Stimulated activated memory B cell treated with anti-CD40 and anti-IgM and Interleukin-4, amounts not matched to agents 10 μg/mL and 1 μg/mL and 100 μg/mL, for 72 hours (primary cell): Measurements from ENCODE around the gene CDCA5.

Source experiments
- ATAC-seq: fragments of 150-1000 bp; cut with Tn5 transposase; 2 replicates; pipeline ENCODE4 v1.10.0; 2021
- H3K27ac Mint-ChIP-seq: one replicate; pipeline ENCODE4 v1.8.0; 2022; ENCODE audit warnings: mild to moderate bottlenecking, mixed read lengths
- H3K27me3 Mint-ChIP-seq: one replicate; pipeline ENCODE4 v1.8.0; 2022; ENCODE audit warnings: mixed read lengths
- H3K36me3 Mint-ChIP-seq: one replicate; pipeline ENCODE4 v1.8.0; 2022; ENCODE audit warnings: mixed read lengths
- H3K4me1 Mint-ChIP-seq: one replicate; pipeline ENCODE4 v1.8.0; 2022; ENCODE audit warnings: mixed read lengths
- H3K4me3 Mint-ChIP-seq: one replicate; pipeline ENCODE4 v1.8.0; 2022; ENCODE audit warnings: mild to moderate bottlenecking, moderate library complexity, mixed read lengths
- H3K9me3 Mint-ChIP-seq: one replicate; pipeline ENCODE4 v1.8.0; 2022; ENCODE audit warnings: mixed read lengths

CDCA5 gene

GRCh38 chr11:65032216-65032615 lies 51.6 kb downstream of the CDCA5 start:
- no peak for ATAC-seq
- Mint-ChIP-seq H3K4me3 (no peak overlapping the region), H3K9me3 (no peaks in the 10 kb centered on the region), H3K4me1 (peaks cover 17% of the 10 kb centered on the region), H3K27ac (no peak overlapping the region), H3K36me3 (peaks cover 13% of the 10 kb centered on the region), H3K27me3 (no peaks in the 10 kb centered on the region)
